HG03025 (cell line): ENCODE measurements around the gene SDK1.

ENCODE experiments used
- ATAC-seq: cut with Tn5 transposase; IDR thresholded peaks from one replicate; pipeline ENCODE4 v1.9.1; 2021; ENCODE audit warnings: mild to moderate bottlenecking, moderate library complexity; ENCODE audit not compliant: unreplicated experiment, low FRiP score

SDK1 gene

GRCh38 chr7:4174884-4175283 is 873.8 kb downstream of the SDK1 start:
- ATAC-seq, result no peak

- ATAC-seq, result no peak
These were observed 874.4 kb downstream of the SDK1 start for GRCh38 chr7:4175346-4175973.

DNA sequence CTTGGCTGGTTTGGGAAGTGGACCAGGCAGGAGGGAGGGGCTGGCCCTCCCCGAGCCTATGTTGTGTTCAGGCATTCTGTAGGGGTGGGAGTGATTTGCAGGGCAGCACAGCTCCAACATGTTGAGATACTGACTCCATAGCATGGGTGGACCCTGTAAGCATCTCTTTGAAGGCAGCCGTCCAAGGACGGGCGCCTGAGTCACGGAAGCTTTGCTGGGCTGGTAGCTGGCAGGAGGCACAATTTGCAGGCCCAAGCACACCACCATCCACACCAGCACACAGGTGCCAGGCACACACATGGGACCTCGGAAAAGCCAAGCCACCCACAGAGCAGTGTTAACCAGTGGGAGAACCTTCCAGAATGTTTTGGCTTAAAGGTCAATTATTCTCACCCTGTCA is 875.9 kb downstream of the SDK1 start:
- ATAC-seq, result no peak

- ATAC-seq, result no peak
These were observed 877.4 kb downstream of the SDK1 start for GRCh38 chr7:4178416-4178815.

DNA sequence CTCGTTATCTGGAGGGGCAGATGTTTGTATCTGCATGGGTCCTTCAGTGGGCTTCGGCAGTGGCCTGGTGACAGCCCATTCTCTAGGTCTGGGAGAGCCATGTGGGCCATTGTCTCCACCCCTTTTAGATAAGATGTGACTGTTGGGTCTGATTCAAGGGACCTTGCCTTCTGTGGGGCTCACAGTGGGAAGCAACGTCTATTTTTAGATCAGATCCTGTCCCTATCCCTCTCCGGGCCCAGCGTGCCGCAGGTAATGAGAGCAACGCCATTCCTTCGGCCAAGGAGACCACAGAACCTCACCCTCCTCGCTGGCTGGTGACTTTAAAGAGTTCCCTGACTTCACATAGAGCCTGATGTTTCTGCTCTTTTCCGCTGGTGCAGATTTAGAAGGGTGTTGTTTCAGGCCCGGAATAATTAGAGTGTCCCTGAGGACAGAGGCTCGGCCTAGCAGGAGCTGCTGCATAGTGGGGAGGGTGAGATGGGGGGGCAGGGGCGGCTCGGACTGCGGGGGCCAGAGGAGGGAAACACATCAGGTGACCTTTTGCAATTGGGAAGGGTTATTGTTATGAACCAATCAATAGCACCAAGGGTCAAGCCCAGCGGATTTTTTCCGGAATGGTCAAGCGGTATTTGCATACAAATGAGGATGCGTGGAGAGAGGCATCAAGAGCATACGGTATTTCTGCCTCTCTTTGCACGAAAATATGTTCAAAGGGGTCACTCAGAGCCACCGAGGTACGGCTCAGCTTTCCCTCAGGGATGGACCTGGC is 878.0 kb downstream of the SDK1 start:
- ATAC-seq, result no peak

GRCh38 chr7:4179688-4180380 is 878.8 kb downstream of the SDK1 start:
- ATAC-seq, result no peak

DNA sequence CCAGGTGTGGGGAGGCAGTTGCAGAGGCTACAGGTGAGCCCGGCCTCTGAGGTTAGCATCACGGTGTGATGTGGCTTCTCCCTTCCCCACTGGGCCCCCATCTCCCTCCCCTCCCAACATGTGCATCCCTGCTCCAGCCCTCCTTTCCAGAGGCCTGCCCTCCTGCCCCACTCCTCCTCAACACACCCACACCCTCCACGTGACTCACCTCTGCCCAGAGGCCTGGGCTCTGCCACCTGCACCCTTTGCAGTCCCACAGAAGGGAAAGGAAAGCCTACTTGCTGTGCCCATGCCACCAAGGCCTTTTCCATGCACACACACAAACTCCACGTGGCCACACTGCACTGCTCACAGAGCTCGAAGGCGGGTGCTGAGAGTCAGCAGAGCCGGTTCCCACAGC is 880.4 kb downstream of the SDK1 start:
- ATAC-seq, result no peak

DNA sequence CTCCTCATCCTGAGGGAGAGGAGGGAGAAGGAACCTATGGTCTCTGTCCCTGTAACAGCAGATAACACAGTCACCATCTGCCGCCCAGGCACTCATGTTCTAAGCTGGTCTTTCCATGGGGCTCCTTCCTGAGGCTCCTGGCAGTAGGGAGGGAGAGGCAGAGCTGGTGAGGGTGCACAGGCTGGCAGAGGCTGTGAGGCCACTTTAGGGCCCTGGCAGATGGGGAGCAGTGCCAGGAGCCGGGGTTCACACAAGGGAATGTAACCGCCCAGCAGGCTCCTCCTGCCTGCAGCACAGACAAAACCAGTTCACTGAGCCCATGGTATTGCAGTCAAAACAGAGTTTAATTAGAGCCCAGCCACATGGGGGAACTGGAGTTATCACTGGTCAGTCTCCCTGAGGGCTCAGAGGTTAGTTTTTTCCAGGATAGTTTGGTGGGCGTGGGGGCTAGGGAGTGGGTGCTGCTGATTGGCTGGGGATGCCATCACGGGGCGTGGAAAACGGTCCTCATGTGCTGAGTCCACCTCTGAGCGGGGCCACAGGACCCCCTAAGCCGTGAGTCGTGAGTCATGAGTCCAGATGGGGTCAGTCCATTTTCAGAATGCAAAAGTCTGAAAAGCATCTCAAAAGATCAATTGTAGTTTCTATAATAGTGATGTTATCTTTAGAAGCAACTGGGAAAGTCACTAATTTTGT is 881.7 kb downstream of the SDK1 start:
- ATAC-seq, result no peak

GRCh38 chr7:4184653-4185052 is 883.6 kb downstream of the SDK1 start:
- no peak for ATAC-seq

- ATAC-seq, result no peak
These were observed 884.1 kb downstream of the SDK1 start for GRCh38 chr7:4185136-4185535.

- no peak for ATAC-seq
These were observed 884.9 kb downstream of the SDK1 start for GRCh38 chr7:4185721-4186512.

DNA sequence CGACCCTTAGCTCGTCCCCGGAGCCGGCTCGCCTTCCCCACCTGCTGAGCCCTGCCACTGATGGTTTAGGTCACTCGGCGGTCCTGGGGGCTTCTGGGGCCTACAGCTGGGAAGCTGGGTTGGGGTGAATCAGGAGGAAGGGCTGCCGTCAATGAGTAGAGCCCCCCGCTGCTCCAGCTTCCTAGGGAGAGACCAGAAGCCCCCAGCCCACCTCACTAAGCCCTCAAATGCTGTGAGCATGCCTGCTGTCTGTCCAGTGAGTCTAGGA is 885.4 kb downstream of the SDK1 start:
- ATAC-seq, result no peak

- no peak for ATAC-seq
These were observed 887.6 kb downstream of the SDK1 start for GRCh38 chr7:4188651-4189050.

GRCh38 chr7:4189131-4189570 is 888.1 kb downstream of the SDK1 start:
- ATAC-seq, result no peak

- ATAC-seq, result no peak
These were observed 889.2 kb downstream of the SDK1 start for GRCh38 chr7:4190010-4190981.

GRCh38 chr7:4191046-4191445 is 890.0 kb downstream of the SDK1 start:
- no peak for ATAC-seq

- ATAC-seq, result no peak
These were observed 890.5 kb downstream of the SDK1 start for GRCh38 chr7:4191525-4191924.

- no peak for ATAC-seq
These were observed 894.6 kb downstream of the SDK1 start for GRCh38 chr7:4195660-4196059.

- no peak for ATAC-seq
These were observed 895.2 kb downstream of the SDK1 start for GRCh38 chr7:4196121-4196819.
